Measurements from ENCODE around the gene TDRD1.

The TDRD1 gene

GRCh38 chr10:114255227-114255626, 76.1 kb downstream of the TDRD1 start:
- H3K9me3 ChIP-seq (ENCODE audit: control insufficient read depth, insufficient read depth, low read length): no peaks in the 10 kb centered on the region
- no peaks in the 10 kb centered on the region for H3K27me3 ChIP-seq (ENCODE audit: control insufficient read depth, insufficient read depth, low read length)
- H3K4me1 ChIP-seq (ENCODE audit: control insufficient read depth, insufficient read depth, low read length): peaks cover 2% of the 10 kb centered on the region
- peaks cover 3% of the 10 kb centered on the region for H3K36me3 ChIP-seq (ENCODE audit: control insufficient read depth, insufficient read depth, low read length)
- H3K9ac ChIP-seq (ENCODE audit: low read depth, low read length): no peak overlapping the region
- H3K4me3 ChIP-seq (ENCODE audit: low read depth, low read length): no peak overlapping the region

- Histone ChIP-seq H3K4me1 (ENCODE audit: control insufficient read depth, insufficient read depth, low read length) (peaks cover 2% of the 10 kb centered on the region), H3K27me3 (ENCODE audit: control insufficient read depth, insufficient read depth, low read length) (no peaks in the 10 kb centered on the region), H3K9ac (ENCODE audit: low read depth, low read length) (no peak overlapping the region), H3K36me3 (ENCODE audit: control insufficient read depth, insufficient read depth, low read length) (peaks cover 3% of the 10 kb centered on the region), H3K9me3 (ENCODE audit: control insufficient read depth, insufficient read depth, low read length) (no peaks in the 10 kb centered on the region), H3K4me3 (ENCODE audit: low read depth, low read length) (no peak overlapping the region)
Observed at GRCh38 chr10:114256008-114256765, 77.0 kb downstream of the TDRD1 start.

GRCh38 chr10:114256822-114257221, 77.7 kb downstream of the TDRD1 start:
- no peaks in the 10 kb centered on the region for H3K27me3 ChIP-seq (ENCODE audit: control insufficient read depth, insufficient read depth, low read length)
- peaks cover 2% of the 10 kb centered on the region for H3K4me1 ChIP-seq (ENCODE audit: control insufficient read depth, insufficient read depth, low read length)
- no peak overlapping the region for H3K4me3 ChIP-seq (ENCODE audit: low read depth, low read length)
- H3K9ac ChIP-seq (ENCODE audit: low read depth, low read length): no peak overlapping the region
- H3K9me3 ChIP-seq (ENCODE audit: control insufficient read depth, insufficient read depth, low read length): no peaks in the 10 kb centered on the region
- peaks cover 3% of the 10 kb centered on the region for H3K36me3 ChIP-seq (ENCODE audit: control insufficient read depth, insufficient read depth, low read length)

GRCh38 chr10:114257498-114257897, 78.3 kb downstream of the TDRD1 start:
- Histone ChIP-seq H3K36me3 (ENCODE audit: control insufficient read depth, insufficient read depth, low read length) (peaks cover 3% of the 10 kb centered on the region), H3K4me3 (ENCODE audit: low read depth, low read length) (no peak overlapping the region), H3K4me1 (ENCODE audit: control insufficient read depth, insufficient read depth, low read length) (peaks cover 2% of the 10 kb centered on the region), H3K9ac (ENCODE audit: low read depth, low read length) (no peak overlapping the region), H3K27me3 (ENCODE audit: control insufficient read depth, insufficient read depth, low read length) (no peaks in the 10 kb centered on the region), H3K9me3 (ENCODE audit: control insufficient read depth, insufficient read depth, low read length) (no peaks in the 10 kb centered on the region)

GRCh38 chr10:114258274-114258840, 79.2 kb downstream of the TDRD1 start:
- Histone ChIP-seq H3K4me3 (ENCODE audit: low read depth, low read length) (no peak overlapping the region), H3K9me3 (ENCODE audit: control insufficient read depth, insufficient read depth, low read length) (no peaks in the 10 kb centered on the region), H3K4me1 (ENCODE audit: control insufficient read depth, insufficient read depth, low read length) (peaks cover 2% of the 10 kb centered on the region), H3K9ac (ENCODE audit: low read depth, low read length) (no peak overlapping the region), H3K36me3 (ENCODE audit: control insufficient read depth, insufficient read depth, low read length) (peaks cover 3% of the 10 kb centered on the region), H3K27me3 (ENCODE audit: control insufficient read depth, insufficient read depth, low read length) (no peaks in the 10 kb centered on the region)

GRCh38 chr10:114259824-114260223, 80.7 kb downstream of the TDRD1 start:
- Histone ChIP-seq H3K4me1 (ENCODE audit: control insufficient read depth, insufficient read depth, low read length) (peaks cover 2% of the 10 kb centered on the region), H3K9ac (ENCODE audit: low read depth, low read length) (no peak overlapping the region)

GRCh38 chr10:114260366-114260765, 81.2 kb downstream of the TDRD1 start:
- H3K27me3 ChIP-seq (ENCODE audit: control insufficient read depth, insufficient read depth, low read length): no peaks in the 10 kb centered on the region
- H3K4me3 ChIP-seq (ENCODE audit: low read depth, low read length): no peak overlapping the region
- no peaks in the 10 kb centered on the region for H3K9me3 ChIP-seq (ENCODE audit: control insufficient read depth, insufficient read depth, low read length)
- no peak overlapping the region for H3K9ac ChIP-seq (ENCODE audit: low read depth, low read length)
- no peaks in the 10 kb centered on the region for H3K36me3 ChIP-seq (ENCODE audit: control insufficient read depth, insufficient read depth, low read length)
- peaks cover 2% of the 10 kb centered on the region for H3K4me1 ChIP-seq (ENCODE audit: control insufficient read depth, insufficient read depth, low read length)

More at GRCh38 chr10:114259824-114260223, 80.7 kb downstream of the TDRD1 start:
- no peaks in the 10 kb centered on the region for H3K27me3 ChIP-seq (ENCODE audit: control insufficient read depth, insufficient read depth, low read length)
- no peak overlapping the region for H3K4me3 ChIP-seq (ENCODE audit: low read depth, low read length)
- no peaks in the 10 kb centered on the region for H3K9me3 ChIP-seq (ENCODE audit: control insufficient read depth, insufficient read depth, low read length)
- H3K36me3 ChIP-seq (ENCODE audit: control insufficient read depth, insufficient read depth, low read length): no peaks in the 10 kb centered on the region

- Histone ChIP-seq H3K27me3 (ENCODE audit: control insufficient read depth, insufficient read depth, low read length) (no peaks in the 10 kb centered on the region), H3K4me1 (ENCODE audit: control insufficient read depth, insufficient read depth, low read length) (peaks cover 2% of the 10 kb centered on the region), H3K9ac (ENCODE audit: low read depth, low read length) (no peak overlapping the region), H3K9me3 (ENCODE audit: control insufficient read depth, insufficient read depth, low read length) (no peaks in the 10 kb centered on the region), H3K36me3 (ENCODE audit: control insufficient read depth, insufficient read depth, low read length) (no peaks in the 10 kb centered on the region), H3K4me3 (ENCODE audit: low read depth, low read length) (no peak overlapping the region)
Observed at GRCh38 chr10:114261076-114261475, 81.9 kb downstream of the TDRD1 start.

- Histone ChIP-seq H3K9me3 (ENCODE audit: control insufficient read depth, insufficient read depth, low read length) (no peaks in the 10 kb centered on the region), H3K27me3 (ENCODE audit: control insufficient read depth, insufficient read depth, low read length) (no peaks in the 10 kb centered on the region), H3K4me1 (ENCODE audit: control insufficient read depth, insufficient read depth, low read length) (peaks cover 2% of the 10 kb centered on the region), H3K9ac (ENCODE audit: low read depth, low read length) (no peak overlapping the region), H3K36me3 (ENCODE audit: control insufficient read depth, insufficient read depth, low read length) (no peaks in the 10 kb centered on the region), H3K4me3 (ENCODE audit: low read depth, low read length) (no peak overlapping the region)
Observed at GRCh38 chr10:114262496-114262895, 83.3 kb downstream of the TDRD1 start.

GRCh38 chr10:114265392-114266053, 86.4 kb downstream of the TDRD1 start:
- H3K4me1 ChIP-seq (ENCODE audit: control insufficient read depth, insufficient read depth, low read length): no peaks in the 10 kb centered on the region
- H3K4me3 ChIP-seq (ENCODE audit: low read depth, low read length): no peak overlapping the region
- H3K9ac ChIP-seq (ENCODE audit: low read depth, low read length): no peak overlapping the region
- H3K9me3 ChIP-seq (ENCODE audit: control insufficient read depth, insufficient read depth, low read length): no peaks in the 10 kb centered on the region
- no peaks in the 10 kb centered on the region for H3K27me3 ChIP-seq (ENCODE audit: control insufficient read depth, insufficient read depth, low read length)
- H3K36me3 ChIP-seq (ENCODE audit: control insufficient read depth, insufficient read depth, low read length): no peaks in the 10 kb centered on the region

GRCh38 chr10:114266521-114266920, 87.4 kb downstream of the TDRD1 start:
- Histone ChIP-seq H3K27me3 (ENCODE audit: control insufficient read depth, insufficient read depth, low read length) (no peaks in the 10 kb centered on the region), H3K4me1 (ENCODE audit: control insufficient read depth, insufficient read depth, low read length) (no peaks in the 10 kb centered on the region), H3K4me3 (ENCODE audit: low read depth, low read length) (no peak overlapping the region), H3K9me3 (ENCODE audit: control insufficient read depth, insufficient read depth, low read length) (no peaks in the 10 kb centered on the region), H3K36me3 (ENCODE audit: control insufficient read depth, insufficient read depth, low read length) (no peaks in the 10 kb centered on the region), H3K9ac (ENCODE audit: low read depth, low read length) (no peak overlapping the region)
